BLaER1 treated with 17β-estradiol and CSF1 and Interleukin-3, amounts not matched to agents 10 nM and 100 nM (cell line): ENCODE results near the gene APBA1.
"Not testable (repeated sequence)": the region's sequence is repeated elsewhere in the genome, so short reads cannot be mapped to it uniquely, and the experiment has no call there.

Experiments
- H3K27ac ChIP-seq, 11 experiments: shearing (Covaris generic); formaldehyde crosslinking; 2 replicates each; pipeline ENCODE4 v1.8.1; 2022
- H3K27me3 ChIP-seq, 11 experiments: shearing (Covaris generic); formaldehyde crosslinking; 2 replicates each; pipeline ENCODE4 v1.8.1; 2022
- H3K36me3 ChIP-seq, 11 experiments: shearing (Covaris generic); formaldehyde crosslinking; 2 replicates each; pipeline ENCODE4 v1.8.1; 2022
- H3K4me1 ChIP-seq, 10 experiments: shearing (Covaris generic); formaldehyde crosslinking; 2 replicates each; pipeline ENCODE4 v1.8.1; 2022
- H3K4me2 ChIP-seq, 11 experiments: shearing (Covaris generic); formaldehyde crosslinking; 2 replicates each; pipeline ENCODE4 v1.8.1; 2022
- H3K4me3 ChIP-seq, 10 experiments: shearing (Covaris generic); formaldehyde crosslinking; 2 replicates each; pipeline ENCODE4 v1.8.1; 2022
- H3K9ac ChIP-seq, 11 experiments: shearing (Covaris generic); formaldehyde crosslinking; 2 replicates each; pipeline ENCODE4 v1.8.1; 2022
- H3K9me3 ChIP-seq, 11 experiments: shearing (Covaris generic); formaldehyde crosslinking; replicated peaks in 1 of 11; 2 replicates each; pipeline ENCODE4 v1.8.1; 2022
- H4K20me1 ChIP-seq, 11 experiments: shearing (Covaris generic); formaldehyde crosslinking; 2 replicates each; pipeline ENCODE4 v1.8.1; 2022
- Cebpa-rat ChIP-seq, 11 experiments: shearing (Covaris generic); IDR thresholded peaks; 2 replicates each; pipeline ENCODE4 v1.8.1; 2022

APBA1 gene

GRCh38 chr9:69425136-69425801, 246.9 kb downstream of the APBA1 start:
- Histone ChIP-seq H3K27me3 (no peaks in the 10 kb centered on the region), H3K4me3 (no peak overlapping the region), H3K4me2 (peak overlapping the region in 4 of 11 experiments; percentile 7 to 28 (median 16); a peak in 5 of 22 replicates), H3K9me3 (peaks cover 0 to 3% (median 0%) of the 10 kb centered on the region in 11 experiments; a peak in 1 of 22 replicates), H3K36me3 (peaks cover 0 to 44% (median 24%) of the 10 kb centered on the region in 11 experiments; a peak in 15 of 22 replicates), H4K20me1 (no peaks in the 10 kb centered on the region), H3K4me1 (peaks cover 0 to 33% (median 13%) of the 10 kb centered on the region in 10 experiments; a peak in 16 of 20 replicates), H3K27ac (no peak overlapping the region), H3K9ac (no peak overlapping the region)
- no peak for TF ChIP-seq Cebpa-rat (IDR thresholded peaks at IDR 0.05)

- Histone ChIP-seq H3K4me3 (no peak overlapping the region), H3K9me3 (no peaks in the 10 kb centered on the region), H3K4me1 (peaks cover 0 to 31% (median 13%) of the 10 kb centered on the region in 10 experiments; a peak in 16 of 20 replicates), H3K9ac (peak overlapping the region in 1 of 11 experiments; percentile 2; a peak in 1 of 22 replicates), H3K36me3 (peaks cover 0 to 16% (median 0%) of the 10 kb centered on the region in 11 experiments; a peak in 5 of 22 replicates), H4K20me1 (no peaks in the 10 kb centered on the region), H3K27me3 (no peaks in the 10 kb centered on the region), H3K27ac (no peak overlapping the region), H3K4me2 (no peak overlapping the region)
- TF ChIP-seq Cebpa-rat (IDR thresholded peaks at IDR 0.05) = no peak
These were observed 250.0 kb downstream of the APBA1 start for GRCh38 chr9:69421908-69422801.

DNA sequence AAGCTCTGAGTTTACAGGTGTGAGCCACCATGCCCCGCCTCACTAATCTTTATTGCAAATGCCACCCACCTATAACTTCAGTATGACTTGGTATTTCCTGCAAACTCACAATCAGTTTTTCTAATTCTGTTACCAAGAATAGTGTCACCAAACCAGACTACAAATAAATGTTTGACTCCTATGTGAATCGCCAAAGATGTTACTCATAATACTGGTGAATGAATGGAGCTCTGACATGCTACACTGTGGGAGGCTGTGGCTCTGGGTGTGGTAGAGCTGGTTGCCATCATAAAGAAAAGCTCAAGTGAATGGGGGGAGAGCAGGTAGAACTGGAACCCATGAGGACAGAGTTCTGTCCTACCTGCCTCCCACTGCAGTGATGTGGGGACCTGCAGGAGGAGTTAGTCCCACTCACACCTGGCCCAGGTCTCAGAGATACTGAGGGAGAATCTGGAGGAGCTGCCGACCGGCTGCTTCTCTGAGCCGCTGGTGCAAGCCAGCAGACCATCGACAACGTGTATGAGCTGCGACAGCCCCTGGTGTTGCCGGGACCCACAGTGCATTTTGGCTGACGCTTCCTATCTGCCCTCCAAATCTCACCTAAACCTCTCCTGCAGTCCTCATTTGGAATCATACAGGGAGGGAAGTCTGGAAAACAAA, 251.4 kb downstream of the APBA1 start:
- Histone ChIP-seq H3K4me1 (peaks cover 0 to 21% (median 7%) of the 10 kb centered on the region in 10 experiments; a peak in 11 of 20 replicates), H3K27me3 (no peaks in the 10 kb centered on the region), H3K4me3 (no peak overlapping the region), H3K9me3 (no peaks in the 10 kb centered on the region), H3K9ac (no peak overlapping the region), H4K20me1 (no peaks in the 10 kb centered on the region), H3K36me3 (0 out of 22 replicates have a peak, but pooled peaks cover 0 to 3% (median 0%) of the 10 kb centered on the region in 11 experiments), H3K4me2 (no peak overlapping the region), H3K27ac (no peak overlapping the region)
- no peak for TF ChIP-seq Cebpa-rat (IDR thresholded peaks at IDR 0.05)

- no peak for TF ChIP-seq Cebpa-rat (IDR thresholded peaks at IDR 0.05)
- Histone ChIP-seq H4K20me1 (no peaks in the 10 kb centered on the region), H3K4me2 (peak overlapping the region in 3 of 11 experiments; percentile 13 to 49 (median 35); a peak in 5 of 22 replicates), H3K4me3 (no peak overlapping the region), H3K9me3 (no peaks in the 10 kb centered on the region), H3K27ac (no peak overlapping the region), H3K36me3 (no peaks in the 10 kb centered on the region), H3K27me3 (no peaks in the 10 kb centered on the region), H3K4me1 (peaks cover 0 to 7% (median 0%) of the 10 kb centered on the region in 10 experiments; a peak in 5 of 20 replicates), H3K9ac (no peak overlapping the region)
These were observed 259.4 kb downstream of the APBA1 start for GRCh38 chr9:69412741-69413150.

- no peak overlapping the region for H3K27ac ChIP-seq
These were observed 260.0 kb downstream of the APBA1 start for GRCh38 chr9:69411931-69412740.

DNA sequence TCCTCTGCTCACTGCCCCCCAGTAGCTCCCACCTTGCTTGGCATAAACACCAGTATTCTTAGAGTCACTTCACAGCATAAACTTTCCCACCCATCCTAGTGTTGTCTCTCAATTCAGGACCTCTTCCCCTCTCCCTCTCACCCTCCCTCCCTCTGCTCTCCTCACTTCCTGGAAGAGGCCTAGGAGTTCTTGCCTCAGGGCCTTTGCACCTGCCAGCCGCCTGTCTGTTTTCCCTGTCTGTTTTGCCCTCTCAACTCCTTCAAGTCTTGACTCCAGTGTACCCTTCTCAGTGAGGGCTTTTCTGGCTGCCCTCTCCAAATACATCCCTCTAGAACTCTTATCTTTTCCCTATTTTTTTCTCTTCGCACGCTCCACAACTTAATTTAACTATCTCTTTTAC, 260.9 kb downstream of the APBA1 start:
- Histone ChIP-seq H4K20me1 (no peaks in the 10 kb centered on the region), H3K27ac (no peak overlapping the region), H3K36me3 (no peaks in the 10 kb centered on the region), H3K9ac (no peak overlapping the region), H3K4me1 (peaks cover 0 to 7% (median 0%) of the 10 kb centered on the region in 10 experiments; a peak in 5 of 20 replicates), H3K4me2 (no peak overlapping the region), H3K9me3 (no peaks in the 10 kb centered on the region), H3K4me3 (no peak overlapping the region), H3K27me3 (no peaks in the 10 kb centered on the region)
- TF ChIP-seq Cebpa-rat (IDR thresholded peaks at IDR 0.05) = no peak

More at GRCh38 chr9:69411931-69412740, 260.0 kb downstream of the APBA1 start:
- H3K27me3 ChIP-seq = no peaks in the 10 kb centered on the region
- H3K4me1 ChIP-seq = peaks cover 0 to 7% (median 0%) of the 10 kb centered on the region in 10 experiments; a peak in 5 of 20 replicates
- H3K9ac ChIP-seq = no peak overlapping the region
- H3K4me2 ChIP-seq = no peak overlapping the region
- no peaks in the 10 kb centered on the region for H4K20me1 ChIP-seq
- H3K9me3 ChIP-seq = no peaks in the 10 kb centered on the region
- no peaks in the 10 kb centered on the region for H3K36me3 ChIP-seq
- no peak for TF ChIP-seq Cebpa-rat (IDR thresholded peaks at IDR 0.05)
- H3K4me3 ChIP-seq = no peak overlapping the region

GRCh38 chr9:69409936-69410335, 262.2 kb downstream of the APBA1 start:
- not testable (repeated sequence) for H3K27me3 ChIP-seq, H3K4me2 ChIP-seq, H3K36me3 ChIP-seq, H4K20me1 ChIP-seq, H3K4me1 ChIP-seq, H3K9ac ChIP-seq, H3K27ac ChIP-seq, H3K4me3 ChIP-seq, H3K9me3 ChIP-seq

- H4K20me1 ChIP-seq = no peaks in the 10 kb centered on the region
- TF ChIP-seq Cebpa-rat (IDR thresholded peaks at IDR 0.05) = no peak
- no peak overlapping the region for H3K4me2 ChIP-seq
- no peaks in the 10 kb centered on the region for H3K36me3 ChIP-seq
- no peak overlapping the region for H3K27ac ChIP-seq
- no peak overlapping the region for H3K4me3 ChIP-seq
- no peaks in the 10 kb centered on the region for H3K4me1 ChIP-seq
- peaks cover 0 to 8% (median 0%) of the 10 kb centered on the region in 11 experiments; a peak in 3 of 22 replicates for H3K9me3 ChIP-seq
- no peaks in the 10 kb centered on the region for H3K27me3 ChIP-seq
- no peak overlapping the region for H3K9ac ChIP-seq
These were observed 271.7 kb downstream of the APBA1 start for GRCh38 chr9:69400470-69400869.
